ENCODE results near the gene BAK1. TPM values are rescaled to one million over a fixed set of nuclear protein-coding genes. Genes with fewer than 3 reads are reported as not detected.

Gene BAK1
- total and polyA plus RNA-seq, 5 experiments from 2014 or later = 11.8 to 20.9 (median 16.3) TPM

DNA sequence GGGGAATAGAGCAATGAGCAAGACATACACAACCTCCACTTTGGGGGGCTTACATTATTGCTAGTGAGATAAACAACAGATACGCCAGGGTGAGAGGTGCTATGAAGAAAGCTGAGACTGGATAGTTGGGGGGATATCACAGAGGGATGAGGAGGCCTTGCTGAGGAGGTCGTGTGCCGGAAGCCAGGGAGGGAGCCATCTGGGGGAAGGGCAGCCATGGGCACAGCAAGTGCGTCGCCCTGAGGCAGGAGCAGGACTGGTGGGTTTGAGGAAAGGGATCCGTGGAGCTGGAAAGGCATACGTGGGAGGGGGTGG, 12.2 kb upstream of the BAK1 start:
- ATAC-seq = no peak
- no peaks in the 10 kb centered on the region for H3K27me3 Mint-ChIP-seq
- no peak for DNase-seq
- POLR2A ChIA-PET = interaction anchor here (0.6 to 3.2 kb wide), 11 partner anchors 8 to 611 kb away, joined by 3 to 21 read pairs (median 3); partner anchors contain the start of genes BAK1 and ITPR3
- H3K4me3 Mint-ChIP-seq = peak overlapping the region; percentile 63 to 90 (median 86)
- H3K36me3 Mint-ChIP-seq = no peaks in the 10 kb centered on the region
- no peaks in the 10 kb centered on the region for H3K9me3 Mint-ChIP-seq
- peaks cover 14 to 47% (median 35%) of the 10 kb centered on the region in 4 donors for H3K4me1 Mint-ChIP-seq
- H3K27ac Mint-ChIP-seq = peak overlapping the region; percentile 85 to 98 (median 95)

DNA sequence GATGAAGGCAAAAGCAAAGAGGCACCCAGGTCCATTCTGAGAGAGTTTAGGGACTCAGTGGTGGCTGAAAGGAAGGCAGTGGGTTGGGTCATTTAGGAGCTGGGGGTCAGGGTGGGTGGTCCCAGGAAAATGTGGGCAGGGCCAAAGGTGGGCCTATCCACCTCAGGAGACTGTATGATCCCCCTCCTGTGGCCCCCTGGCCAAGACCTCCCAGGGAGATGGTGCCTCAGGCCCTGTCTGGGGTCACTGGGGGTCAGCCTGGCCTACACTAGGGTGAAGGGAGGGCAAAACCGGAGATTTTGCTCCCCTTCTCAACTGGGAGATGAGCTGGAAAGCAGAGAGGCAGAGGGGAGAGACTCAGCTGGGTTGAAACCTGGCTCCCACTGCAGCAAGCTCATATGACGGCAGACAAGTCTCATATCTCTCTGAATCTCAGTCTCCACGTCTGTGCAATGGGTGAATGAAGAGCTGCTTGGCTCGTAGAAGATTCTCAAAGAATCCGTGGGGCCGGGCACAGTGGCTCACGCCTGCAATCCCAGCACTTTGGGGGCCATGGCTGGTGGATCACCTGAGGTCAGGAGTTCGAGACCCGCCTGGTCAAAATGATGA, 11.5 kb upstream of the BAK1 start:
- Mint-ChIP-seq H3K36me3 (no peaks in the 10 kb centered on the region), H3K27me3 (no peaks in the 10 kb centered on the region), H3K4me1 (peaks cover 14 to 40% (median 28%) of the 10 kb centered on the region in 4 donors), H3K9me3 (no peaks in the 10 kb centered on the region), H3K4me3 (peak overlapping the region in 6 of 10 donors; percentile 12 to 90 (median 55)), H3K27ac (peak overlapping the region; percentile 85 to 98 (median 95))
- POLR2A ChIA-PET = interaction anchor here (0.6 to 3.2 kb wide), 8 partner anchors 9 to 114 kb away, joined by 3 to 21 read pairs (median 8); partner anchors contain the start of genes BAK1 and ITPR3
- DNase-seq (no peak), ATAC-seq (no peak)

DNA sequence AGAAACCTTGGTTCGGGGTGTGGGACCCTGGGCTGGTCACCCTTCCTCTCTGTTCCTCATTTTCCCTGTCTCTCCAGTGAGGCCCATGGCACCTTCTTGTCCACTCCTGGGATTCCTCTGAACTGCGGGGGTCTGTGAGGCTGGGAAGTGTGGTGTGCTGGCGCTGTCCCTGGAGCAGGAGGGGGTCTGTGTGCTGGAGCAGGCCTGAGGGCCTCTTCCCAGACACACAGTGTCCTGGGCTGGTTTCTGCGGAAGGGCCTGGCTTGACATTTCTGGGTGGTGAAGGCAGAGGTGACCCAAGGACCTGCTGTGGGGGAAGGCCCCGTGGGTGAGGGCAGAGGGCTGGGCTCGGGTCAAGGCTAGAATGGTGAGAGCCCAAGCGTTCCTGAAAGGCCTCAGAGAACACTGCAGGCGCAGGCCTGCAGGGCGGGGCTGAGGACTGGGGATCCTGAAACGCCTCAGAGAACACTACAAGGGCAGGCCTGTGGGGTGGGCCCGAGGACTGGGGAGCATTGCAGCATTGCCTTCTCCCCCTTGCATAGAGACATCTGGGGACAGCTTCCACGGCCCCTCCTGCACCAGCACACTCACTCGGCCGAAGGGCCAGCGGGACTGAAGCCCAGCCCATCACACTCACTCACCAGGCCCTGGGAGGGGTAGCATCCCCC, 10.6 kb upstream of the BAK1 start:
- H3K4me3 Mint-ChIP-seq = peak overlapping the region in 2 of 10 donors; percentile 15 to 72
- ATAC-seq = no peak
- POLR2A ChIA-PET = interaction anchor here (1.4 to 3.0 kb wide), 2 partner anchors 31 to 104 kb away, joined by 5 to 21 read pairs; partner anchors contain the start of gene ITPR3
- no peaks in the 10 kb centered on the region for H3K36me3 Mint-ChIP-seq
- peak overlapping the region in 8 of 10 donors; percentile 55 to 98 (median 95) for H3K27ac Mint-ChIP-seq
- no peaks in the 10 kb centered on the region for H3K27me3 Mint-ChIP-seq
- H3K4me1 Mint-ChIP-seq = peaks cover 14 to 44% (median 34%) of the 10 kb centered on the region in 4 donors
- no peak for DNase-seq
- no peaks in the 10 kb centered on the region for H3K9me3 Mint-ChIP-seq

DNA sequence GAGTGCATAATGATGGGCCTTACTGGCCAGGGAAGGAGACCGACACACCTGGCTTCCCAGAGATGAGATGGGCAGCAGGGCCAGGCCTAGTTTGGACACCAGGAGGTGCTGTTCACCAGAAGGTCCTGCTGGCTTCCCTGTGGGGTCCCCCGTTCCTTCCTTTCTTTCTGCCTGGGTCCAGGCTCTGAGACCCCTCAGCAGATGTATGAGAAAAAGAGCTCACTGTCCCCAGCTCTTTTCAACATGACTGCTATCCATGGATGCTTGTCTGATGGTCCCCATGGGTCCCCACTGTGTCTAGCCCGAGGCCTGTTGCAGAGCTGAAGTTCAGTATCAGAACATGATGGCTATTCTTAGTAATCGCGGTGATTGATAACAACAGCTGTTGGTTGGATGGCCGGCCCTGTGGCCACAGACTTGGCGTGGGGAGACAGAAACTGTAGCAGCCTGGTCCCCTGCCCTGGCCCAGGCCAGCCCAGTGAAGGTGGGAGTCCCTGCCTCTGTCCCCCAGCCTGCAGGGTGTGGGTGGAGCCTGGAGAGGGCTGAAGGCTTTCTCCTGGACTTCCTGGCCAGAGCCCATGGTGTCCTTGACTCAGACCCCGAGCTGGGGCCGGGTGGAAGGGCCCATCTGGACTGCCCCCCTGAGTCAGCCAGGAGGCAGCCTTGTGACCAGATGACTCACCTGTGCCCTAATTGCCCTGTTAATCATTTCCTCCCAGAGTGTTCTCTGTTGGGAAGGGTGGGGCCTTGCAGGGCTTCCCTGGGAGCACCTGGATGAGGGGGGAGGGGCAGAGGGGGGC, 9.9 kb upstream of the BAK1 start:
- Mint-ChIP-seq H3K4me3 (no peak overlapping the region), H3K9me3 (no peaks in the 10 kb centered on the region), H3K27me3 (no peaks in the 10 kb centered on the region), H3K36me3 (no peaks in the 10 kb centered on the region), H3K4me1 (peaks cover 16 to 48% (median 40%) of the 10 kb centered on the region in 4 donors), H3K27ac (peak overlapping the region in 4 of 10 donors; percentile 29 to 53 (median 37))
- DNase-seq (peak in 8 of 10 donors; percentile 30 to 73 (median 44)), ATAC-seq (no peak)
- POLR2A ChIA-PET = interaction anchor here (1.4 kb wide), 1 partner anchor 105 kb away, joined by 5 read pairs; no protein-coding TSS in a partner anchor

DNA sequence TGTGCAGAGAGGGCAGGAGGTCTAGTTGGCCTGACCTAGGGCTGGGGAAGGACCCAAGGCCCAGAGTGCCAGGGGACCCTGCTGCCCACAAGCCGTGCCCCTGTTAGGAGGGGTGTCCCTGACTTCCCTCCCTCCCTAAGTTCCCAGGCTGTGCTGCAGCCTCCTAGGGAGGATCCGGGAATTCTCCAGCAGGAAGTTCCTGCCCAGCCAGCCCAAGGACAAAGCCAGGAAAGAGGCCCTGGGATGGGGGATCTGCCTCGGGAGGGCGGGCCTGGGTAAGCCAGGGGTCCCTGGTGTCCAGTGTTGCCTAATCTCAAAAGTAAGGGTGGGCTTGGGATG, 9.3 kb upstream of the BAK1 start:
- Mint-ChIP-seq H3K27ac (peak overlapping the region in 3 of 10 donors; percentile 29 to 53 (median 41)), H3K9me3 (no peaks in the 10 kb centered on the region), H3K4me1 (peaks cover 17 to 50% (median 41%) of the 10 kb centered on the region in 4 donors), H3K27me3 (no peaks in the 10 kb centered on the region), H3K36me3 (no peaks in the 10 kb centered on the region), H3K4me3 (no peak overlapping the region)
- DNase-seq (no peak), ATAC-seq (no peak)
- POLR2A ChIA-PET = interaction anchor here (1.4 kb wide), 1 partner anchor 106 kb away, joined by 5 read pairs; no protein-coding TSS in a partner anchor

DNA sequence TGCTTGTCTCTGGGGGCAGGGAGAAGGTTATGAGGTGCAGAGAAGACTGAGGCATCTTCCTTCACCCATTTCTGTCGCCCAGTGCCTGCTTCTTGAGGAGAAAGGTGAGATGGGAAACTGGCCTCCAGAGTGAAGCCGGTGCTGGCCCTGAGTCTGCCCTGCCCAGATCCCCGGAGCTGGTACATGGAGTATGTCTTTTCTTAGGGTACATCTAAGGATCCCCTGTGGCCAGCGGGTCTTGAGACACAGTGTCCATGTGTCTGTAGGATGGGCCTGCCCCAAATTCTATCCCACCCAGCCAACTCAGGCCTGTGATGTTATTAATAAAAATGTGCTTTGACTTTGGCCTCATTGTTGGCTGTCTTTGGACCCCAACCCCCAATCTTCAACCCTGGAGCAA, 8.8 kb upstream of the BAK1 start:
- POLR2A ChIA-PET = interaction anchor here (1.9 kb wide), 1 partner anchor 106 kb away, joined by 6 read pairs; no protein-coding TSS in a partner anchor

DNA sequence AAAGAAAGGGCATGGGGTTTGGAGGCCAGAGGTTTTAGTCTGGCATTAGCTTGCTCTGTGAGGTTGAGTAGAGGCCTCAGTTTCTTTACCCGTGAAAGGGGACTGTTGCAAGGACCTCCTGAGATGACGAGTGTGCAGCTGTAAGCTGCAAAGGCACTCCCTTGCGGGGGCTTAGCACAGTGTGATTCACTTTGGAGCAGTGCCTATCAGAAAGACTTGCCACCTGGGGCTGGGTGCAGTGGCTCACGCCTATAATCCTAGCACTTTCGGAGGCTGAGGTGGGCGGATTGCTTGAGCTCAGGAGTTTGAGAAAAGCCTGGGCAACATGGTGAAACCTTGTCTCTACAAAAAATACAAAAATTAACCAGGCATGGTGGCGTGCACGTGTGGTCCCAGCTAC, 7.5 kb upstream of the BAK1 start:
- Mint-ChIP-seq H3K4me3 (no peak overlapping the region), H3K4me1 (peaks cover 10 to 40% (median 34%) of the 10 kb centered on the region in 4 donors), H3K27ac (peak overlapping the region in 5 of 10 donors; percentile 15 to 77 (median 29)), H3K9me3 (no peaks in the 10 kb centered on the region), H3K27me3 (no peaks in the 10 kb centered on the region), H3K36me3 (no peaks in the 10 kb centered on the region)
- POLR2A ChIA-PET = interaction anchor here (0.5 to 1.9 kb wide), 4 partner anchors 14 to 113 kb away, joined by 3 to 8 read pairs (median 6); no protein-coding TSS in a partner anchor
- DNase-seq (no peak), ATAC-seq (no peak)

More for the DNA sequence above, 8.8 kb upstream of the BAK1 start:
- H3K4me3 Mint-ChIP-seq = no peak overlapping the region
- H3K9me3 Mint-ChIP-seq = no peaks in the 10 kb centered on the region
- ATAC-seq = no peak
- H3K4me1 Mint-ChIP-seq = peaks cover 17 to 50% (median 42%) of the 10 kb centered on the region in 4 donors
- DNase-seq = no peak
- H3K36me3 Mint-ChIP-seq = no peaks in the 10 kb centered on the region
- peak overlapping the region in 1 of 10 donors; percentile 56 for H3K27ac Mint-ChIP-seq
- no peaks in the 10 kb centered on the region for H3K27me3 Mint-ChIP-seq

DNA sequence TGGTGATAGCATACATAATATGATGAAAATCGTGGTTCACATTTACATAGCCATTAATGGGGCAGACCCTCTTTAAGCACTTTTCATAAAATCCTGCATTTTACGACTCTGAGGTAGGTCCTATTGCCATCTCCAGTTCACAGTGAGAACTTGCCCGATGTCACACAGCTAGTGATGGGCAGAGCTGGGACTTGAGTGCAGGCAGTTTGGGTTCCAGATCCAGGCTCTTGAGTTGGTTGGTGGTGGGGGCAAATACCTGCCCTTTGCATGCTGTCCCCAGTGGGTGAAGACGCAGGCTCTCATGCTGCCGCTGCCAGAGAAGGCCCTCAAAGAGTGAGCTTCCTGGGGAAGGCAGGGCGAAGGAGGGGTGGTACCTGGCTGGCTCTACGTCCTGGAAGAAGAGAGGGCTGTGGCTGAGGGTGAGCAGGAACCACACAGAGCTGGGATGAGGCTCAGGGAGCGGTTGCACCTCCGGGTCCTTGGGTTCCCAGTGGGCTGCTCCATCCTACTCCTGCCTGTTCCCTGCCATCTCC, 6.1 kb upstream of the BAK1 start:
- POLR2A ChIA-PET = interaction anchor here (0.8 to 1.9 kb wide), 4 partner anchors 8 to 115 kb away, joined by 3 to 8 read pairs (median 5); partner anchors contain the start of gene ITPR3
- Mint-ChIP-seq H3K4me1 (peaks cover 5 to 35% (median 23%) of the 10 kb centered on the region in 4 donors), H3K27ac (peak overlapping the region; percentile 77 to 95 (median 93)), H3K27me3 (no peaks in the 10 kb centered on the region), H3K9me3 (no peaks in the 10 kb centered on the region), H3K36me3 (no peaks in the 10 kb centered on the region), H3K4me3 (peak overlapping the region in 4 of 10 donors; percentile 53 to 75 (median 66))
- peak in 1 of 10 donors; percentile 15 for DNase-seq
- ATAC-seq = peak in 1 of 2 donors; percentile 25

DNA sequence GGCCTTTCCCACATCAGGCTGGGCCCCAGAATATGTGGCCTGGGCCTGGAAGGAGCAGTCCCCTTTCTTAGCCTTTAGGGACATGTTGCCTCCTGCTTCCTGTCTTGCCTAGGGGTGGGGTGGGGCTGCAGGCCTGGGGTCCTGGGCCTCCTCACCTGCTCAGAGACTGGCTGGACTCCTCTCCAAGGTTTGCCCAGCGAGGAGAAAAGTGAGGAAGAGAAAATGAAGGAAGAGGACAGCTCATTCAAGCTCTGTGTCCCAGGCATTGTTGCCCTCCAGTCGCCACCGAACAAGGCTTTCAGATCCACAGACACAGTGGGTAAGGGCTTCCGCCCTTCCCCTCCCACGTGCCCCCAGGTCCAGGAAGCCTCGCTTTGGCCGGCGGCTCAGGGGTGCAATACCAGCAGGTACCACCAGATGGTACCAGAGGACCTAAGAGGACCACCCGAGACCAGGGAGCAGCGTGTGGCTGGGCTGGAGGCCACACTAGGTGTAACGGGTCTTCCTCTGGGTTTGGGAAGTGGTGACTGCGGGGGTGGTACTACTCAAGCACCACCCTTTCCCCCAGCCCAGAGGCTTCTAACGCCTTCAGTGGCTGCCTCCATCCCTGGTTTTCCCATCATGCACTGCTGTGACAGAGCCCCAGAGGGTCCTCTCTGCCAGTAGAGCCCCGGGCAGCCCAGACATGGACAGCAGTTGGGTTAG, 5.5 kb upstream of the BAK1 start:
- Mint-ChIP-seq H3K27ac (peak overlapping the region; percentile 77 to 95 (median 93)), H3K27me3 (no peaks in the 10 kb centered on the region), H3K36me3 (no peaks in the 10 kb centered on the region), H3K4me3 (peak overlapping the region; percentile 43 to 75 (median 58)), H3K9me3 (no peaks in the 10 kb centered on the region), H3K4me1 (peaks cover 5 to 33% (median 21%) of the 10 kb centered on the region in 4 donors)
- POLR2A ChIA-PET = interaction anchor here (0.6 to 1.6 kb wide), 6 partner anchors 9 to 111 kb away, joined by 3 to 13 read pairs (median 4); partner anchors contain the start of gene ITPR3
- ATAC-seq (peak; percentile 89 to 94), DNase-seq (peak; percentile 75 to 95 (median 83))

DNA sequence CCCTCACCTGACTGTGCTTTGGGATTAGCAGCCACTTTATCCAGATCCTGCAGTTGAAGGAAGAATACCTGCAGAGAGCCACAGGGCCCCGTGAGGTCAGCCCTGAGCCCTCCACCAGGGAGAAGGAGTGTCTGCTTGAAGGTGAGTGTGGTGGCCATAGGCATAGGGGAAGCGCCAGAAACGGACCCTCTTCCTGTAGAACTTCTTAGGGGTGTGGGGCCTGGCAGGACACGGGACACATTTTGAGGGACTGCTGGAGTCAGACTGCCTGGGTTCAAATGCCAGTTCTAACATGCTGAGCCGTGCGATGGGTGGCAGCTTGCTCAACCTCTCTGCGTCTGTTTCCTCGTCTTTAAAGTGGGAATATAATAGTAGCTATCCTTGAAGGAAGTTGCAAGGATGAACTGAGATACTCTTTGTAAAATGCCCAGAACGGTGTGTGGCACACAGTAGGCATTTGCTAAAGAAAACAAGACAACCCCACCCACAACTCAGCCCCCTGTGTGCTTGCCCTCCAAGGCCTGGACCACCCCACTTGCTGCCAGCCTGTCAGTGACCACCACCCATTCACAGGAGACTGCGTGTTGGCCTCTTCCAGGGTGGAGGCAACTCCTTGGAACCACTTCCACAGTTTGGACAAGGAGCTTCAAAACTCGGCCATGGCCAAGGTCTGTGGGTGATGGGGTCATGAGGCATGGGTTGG, 4.8 kb upstream of the BAK1 start:
- Mint-ChIP-seq H3K9me3 (no peaks in the 10 kb centered on the region), H3K36me3 (no peaks in the 10 kb centered on the region), H3K4me3 (peak overlapping the region in 6 of 10 donors; percentile 9 to 75 (median 56)), H3K27me3 (no peaks in the 10 kb centered on the region), H3K4me1 (peaks cover 10 to 35% (median 25%) of the 10 kb centered on the region in 4 donors), H3K27ac (peak overlapping the region; percentile 77 to 95 (median 92))
- DNase-seq (no peak), ATAC-seq (no peak)
- POLR2A ChIA-PET = interaction anchor here (0.6 to 1.6 kb wide), 4 partner anchors 14 to 37 kb away, joined by 3 to 13 read pairs (median 6); partner anchors contain the start of gene ITPR3

Measured in naive thymus-derived CD8-positive, alpha-beta T cell (primary cell).